Measurements from ENCODE around the gene ARSJ.

The ARSJ gene

GRCh38 chr4:113971706-113972360 lies 7.6 kb downstream of the ARSJ start:
- Histone ChIP-seq H3K9ac (ENCODE audit: low read depth, low read length) (no peak overlapping the region), H3K36me3 (ENCODE audit: insufficient read depth, low read length) (no peaks in the 10 kb centered on the region), H3K4me1 (ENCODE audit: insufficient read depth, low read length) (no peaks in the 10 kb centered on the region), H3K27me3 (ENCODE audit: insufficient read depth, low read length) (no peaks in the 10 kb centered on the region), H3K27ac (ENCODE audit: low read depth, low read length) (no peak overlapping the region), H3K4me3 (ENCODE audit: low read length) (no peak overlapping the region), H3K9me3 (ENCODE audit: insufficient read depth, low read depth, low read length) (no peaks in the 10 kb centered on the region)
- WGBS: 91% methylated on average over 2 of the region's 2 CpGs

GRCh38 chr4:113969709-113970334 lies 9.6 kb downstream of the ARSJ start:
- Histone ChIP-seq H3K36me3 (ENCODE audit: insufficient read depth, low read length) (no peaks in the 10 kb centered on the region), H3K4me3 (ENCODE audit: low read length) (no peak overlapping the region), H3K9me3 (ENCODE audit: insufficient read depth, low read depth, low read length) (no peaks in the 10 kb centered on the region), H3K9ac (ENCODE audit: low read depth, low read length) (no peak overlapping the region), H3K27ac (ENCODE audit: low read depth, low read length) (no peak overlapping the region), H3K4me1 (ENCODE audit: insufficient read depth, low read length) (no peaks in the 10 kb centered on the region), H3K27me3 (ENCODE audit: insufficient read depth, low read length) (no peaks in the 10 kb centered on the region)
- WGBS: 92% methylated on average over 1 of the region's 1 CpG

- no peak overlapping the region for H3K4me3 ChIP-seq (ENCODE audit: low read length)
- H3K4me1 ChIP-seq (ENCODE audit: insufficient read depth, low read length): no peaks in the 10 kb centered on the region
- no peaks in the 10 kb centered on the region for H3K9me3 ChIP-seq (ENCODE audit: insufficient read depth, low read depth, low read length)
- H3K9ac ChIP-seq (ENCODE audit: low read depth, low read length): no peak overlapping the region
- no peaks in the 10 kb centered on the region for H3K27me3 ChIP-seq (ENCODE audit: insufficient read depth, low read length)
- H3K36me3 ChIP-seq (ENCODE audit: insufficient read depth, low read length): no peaks in the 10 kb centered on the region
- WGBS: 96% methylated on average over 2 of the region's 2 CpGs
- H3K27ac ChIP-seq (ENCODE audit: low read depth, low read length): no peak overlapping the region
These were observed 11.0 kb downstream of the ARSJ start for GRCh38 chr4:113968473-113968872.

- H3K27ac ChIP-seq (ENCODE audit: low read depth, low read length): no peak overlapping the region
- no peaks in the 10 kb centered on the region for H3K9me3 ChIP-seq (ENCODE audit: insufficient read depth, low read depth, low read length)
- H3K9ac ChIP-seq (ENCODE audit: low read depth, low read length): no peak overlapping the region
- H3K27me3 ChIP-seq (ENCODE audit: insufficient read depth, low read length): no peaks in the 10 kb centered on the region
- no peaks in the 10 kb centered on the region for H3K36me3 ChIP-seq (ENCODE audit: insufficient read depth, low read length)
- H3K4me3 ChIP-seq (ENCODE audit: low read length): no peak overlapping the region
- no peaks in the 10 kb centered on the region for H3K4me1 ChIP-seq (ENCODE audit: insufficient read depth, low read length)
These were observed 11.8 kb downstream of the ARSJ start for GRCh38 chr4:113967687-113968086.

- Histone ChIP-seq H3K9me3 (ENCODE audit: insufficient read depth, low read depth, low read length) (no peaks in the 10 kb centered on the region), H3K4me3 (ENCODE audit: low read length) (no peak overlapping the region), H3K27me3 (ENCODE audit: insufficient read depth, low read length) (no peaks in the 10 kb centered on the region), H3K36me3 (ENCODE audit: insufficient read depth, low read length) (no peaks in the 10 kb centered on the region), H3K27ac (ENCODE audit: low read depth, low read length) (no peak overlapping the region), H3K4me1 (ENCODE audit: insufficient read depth, low read length) (peaks cover 16% of the 10 kb centered on the region; the same call in 1 of the 2 replicates), H3K9ac (ENCODE audit: low read depth, low read length) (no peak overlapping the region)
- WGBS: 89% methylated on average over 3 of the region's 3 CpGs
These were observed 16.7 kb downstream of the ARSJ start for GRCh38 chr4:113962719-113963265.

- WGBS: 95% methylated on average over 2 of the region's 2 CpGs
- Histone ChIP-seq H3K27ac (ENCODE audit: low read depth, low read length) (no peak overlapping the region), H3K27me3 (ENCODE audit: insufficient read depth, low read length) (no peaks in the 10 kb centered on the region), H3K9me3 (ENCODE audit: insufficient read depth, low read depth, low read length) (no peaks in the 10 kb centered on the region), H3K36me3 (ENCODE audit: insufficient read depth, low read length) (no peaks in the 10 kb centered on the region), H3K9ac (ENCODE audit: low read depth, low read length) (no peak overlapping the region), H3K4me3 (ENCODE audit: low read length) (no peak overlapping the region), H3K4me1 (ENCODE audit: insufficient read depth, low read length) (peaks cover 16% of the 10 kb centered on the region; the same call in 1 of the 2 replicates)
These were observed 17.5 kb downstream of the ARSJ start for GRCh38 chr4:113962016-113962347.

GRCh38 chr4:113960684-113961321 lies 18.6 kb downstream of the ARSJ start:
- Histone ChIP-seq H3K36me3 (ENCODE audit: insufficient read depth, low read length) (no peaks in the 10 kb centered on the region), H3K4me3 (ENCODE audit: low read length) (no peak overlapping the region), H3K27me3 (ENCODE audit: insufficient read depth, low read length) (no peaks in the 10 kb centered on the region), H3K27ac (ENCODE audit: low read depth, low read length) (no peak overlapping the region), H3K9me3 (ENCODE audit: insufficient read depth, low read depth, low read length) (no peaks in the 10 kb centered on the region), H3K9ac (ENCODE audit: low read depth, low read length) (no peak overlapping the region), H3K4me1 (ENCODE audit: insufficient read depth, low read length) (peaks cover 25% of the 10 kb centered on the region)
- 88% methylated on average over 3 of the region's 3 CpGs for WGBS

- Histone ChIP-seq H3K4me1 (ENCODE audit: insufficient read depth, low read length) (peaks cover 25% of the 10 kb centered on the region), H3K4me3 (ENCODE audit: low read length) (no peak overlapping the region), H3K36me3 (ENCODE audit: insufficient read depth, low read length) (no peaks in the 10 kb centered on the region), H3K9me3 (ENCODE audit: insufficient read depth, low read depth, low read length) (no peaks in the 10 kb centered on the region), H3K27me3 (ENCODE audit: insufficient read depth, low read length) (no peaks in the 10 kb centered on the region), H3K9ac (ENCODE audit: low read depth, low read length) (no peak overlapping the region), H3K27ac (ENCODE audit: low read depth, low read length) (no peak overlapping the region; the same call in 1 of the 2 replicates)
These were observed 19.9 kb downstream of the ARSJ start for GRCh38 chr4:113959539-113959937.

- no peak overlapping the region for H3K4me3 ChIP-seq (ENCODE audit: low read length)
- peaks cover 25% of the 10 kb centered on the region for H3K4me1 ChIP-seq (ENCODE audit: insufficient read depth, low read length)
- H3K9me3 ChIP-seq (ENCODE audit: insufficient read depth, low read depth, low read length): no peaks in the 10 kb centered on the region
- no peaks in the 10 kb centered on the region for H3K27me3 ChIP-seq (ENCODE audit: insufficient read depth, low read length)
- no peak overlapping the region for H3K9ac ChIP-seq (ENCODE audit: low read depth, low read length)
- no peaks in the 10 kb centered on the region for H3K36me3 ChIP-seq (ENCODE audit: insufficient read depth, low read length)
- whole genome bisulfite sequencing: 87% methylated on average over 5 of the region's 8 CpGs
- no peak overlapping the region; the same call in 1 of the 2 replicates for H3K27ac ChIP-seq (ENCODE audit: low read depth, low read length)
These were observed 20.5 kb downstream of the ARSJ start for GRCh38 chr4:113958766-113959538.

- Histone ChIP-seq H3K4me3 (ENCODE audit: low read length) (no peak overlapping the region), H3K36me3 (ENCODE audit: insufficient read depth, low read length) (no peaks in the 10 kb centered on the region), H3K27me3 (ENCODE audit: insufficient read depth, low read length) (no peaks in the 10 kb centered on the region), H3K27ac (ENCODE audit: low read depth, low read length) (no peak overlapping the region), H3K9me3 (ENCODE audit: insufficient read depth, low read depth, low read length) (no peaks in the 10 kb centered on the region), H3K4me1 (ENCODE audit: insufficient read depth, low read length) (peaks cover 25% of the 10 kb centered on the region), H3K9ac (ENCODE audit: low read depth, low read length) (no peak overlapping the region)
- 88% methylated on average over 3 of the region's 3 CpGs for WGBS
These were observed 21.5 kb downstream of the ARSJ start for GRCh38 chr4:113957956-113958355.

- Histone ChIP-seq H3K27ac (ENCODE audit: low read depth, low read length) (no peak overlapping the region), H3K9ac (ENCODE audit: low read depth, low read length) (no peak overlapping the region), H3K4me3 (ENCODE audit: low read length) (no peak overlapping the region), H3K4me1 (ENCODE audit: insufficient read depth, low read length) (peaks cover 25% of the 10 kb centered on the region), H3K9me3 (ENCODE audit: insufficient read depth, low read depth, low read length) (no peaks in the 10 kb centered on the region), H3K36me3 (ENCODE audit: insufficient read depth, low read length) (no peaks in the 10 kb centered on the region), H3K27me3 (ENCODE audit: insufficient read depth, low read length) (no peaks in the 10 kb centered on the region)
- 95% methylated on average over 2 of the region's 3 CpGs for WGBS
These were observed 23.5 kb downstream of the ARSJ start for GRCh38 chr4:113955948-113956347.

All from HUES64 (cell line).